ENCODE measurements around the gene PSD2. TPM values are rescaled to one million over a fixed set of nuclear protein-coding genes. Genes with fewer than 3 reads are reported as not detected.

Gene PSD2
- total and polyA plus RNA-seq, 2 donors from 2014 or later = 0.09 to 0.13 TPM

DNA sequence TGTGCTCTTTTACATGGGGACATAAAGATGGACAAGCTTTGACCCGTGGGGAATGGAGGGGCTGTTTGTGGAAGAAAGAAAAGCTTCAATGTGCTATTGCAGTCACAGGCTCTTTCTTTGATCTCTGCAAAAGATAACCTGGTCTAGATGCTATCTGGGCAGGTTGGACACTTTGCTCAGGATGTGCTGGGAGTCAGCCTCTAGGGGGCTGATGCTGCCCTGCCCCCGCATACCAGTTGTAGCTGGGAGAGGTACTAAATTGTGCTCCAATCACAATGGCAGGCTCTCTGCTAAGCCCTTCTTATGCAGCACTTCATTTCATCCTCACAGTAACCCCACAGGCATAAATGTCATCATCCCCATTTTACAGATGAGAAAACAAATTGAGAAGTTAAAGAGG is 67.2 kb downstream of the PSD2 start:
- Histone ChIP-seq H3K9me3 (ENCODE audit: control insufficient read depth in 2 of 3, insufficient read depth in 1 of 3, low read length in 3 of 3) (no peaks in the 10 kb centered on the region), H3K4me3 (ENCODE audit: low read length in 3 of 3) (no peak overlapping the region), H3K36me3 (ENCODE audit: control insufficient read depth in 2 of 3, insufficient read depth in 3 of 3, low read length in 3 of 3) (no peaks in the 10 kb centered on the region), H3K9ac (ENCODE audit: low read length in 3 of 3) (no peak overlapping the region), H3K27ac (ENCODE audit: low read depth in 2 of 2, low read length in 2 of 2) (no peak overlapping the region), H3K4me1 (ENCODE audit: control insufficient read depth in 2 of 3, insufficient read depth in 2 of 3, low read depth in 1 of 3, low read length in 3 of 3) (peaks cover 0 to 3% (median 0%) of the 10 kb centered on the region in 3 donors), H3K27me3 (ENCODE audit: control insufficient read depth, insufficient read depth, low read length) (no peaks in the 10 kb centered on the region)
- intact Hi-C loops (cut with DNase I) = no loop called here
- TF ChIP-seq, protein P1, sequence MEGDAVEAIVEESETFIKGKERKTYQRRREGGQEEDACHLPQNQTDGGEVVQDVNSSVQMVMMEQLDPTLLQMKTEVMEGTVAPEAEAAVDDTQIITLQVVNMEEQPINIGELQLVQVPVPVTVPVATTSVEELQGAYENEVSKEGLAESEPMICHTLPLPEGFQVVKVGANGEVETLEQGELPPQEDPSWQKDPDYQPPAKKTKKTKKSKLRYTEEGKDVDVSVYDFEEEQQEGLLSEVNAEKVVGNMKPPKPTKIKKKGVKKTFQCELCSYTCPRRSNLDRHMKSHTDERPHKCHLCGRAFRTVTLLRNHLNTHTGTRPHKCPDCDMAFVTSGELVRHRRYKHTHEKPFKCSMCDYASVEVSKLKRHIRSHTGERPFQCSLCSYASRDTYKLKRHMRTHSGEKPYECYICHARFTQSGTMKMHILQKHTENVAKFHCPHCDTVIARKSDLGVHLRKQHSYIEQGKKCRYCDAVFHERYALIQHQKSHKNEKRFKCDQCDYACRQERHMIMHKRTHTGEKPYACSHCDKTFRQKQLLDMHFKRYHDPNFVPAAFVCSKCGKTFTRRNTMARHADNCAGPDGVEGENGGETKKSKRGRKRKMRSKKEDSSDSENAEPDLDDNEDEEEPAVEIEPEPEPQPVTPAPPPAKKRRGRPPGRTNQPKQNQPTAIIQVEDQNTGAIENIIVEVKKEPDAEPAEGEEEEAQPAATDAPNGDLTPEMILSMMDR (IDR thresholded peaks at IDR 0.05; ENCODE audit: borderline replicate concordance, extremely low read depth, insufficient read depth) = no peak
- no peak for FAIRE-seq
- DNase-seq = peak in 1 of 5 donors; percentile 7

- Histone ChIP-seq H3K9ac (ENCODE audit: low read length in 3 of 3) (no peak overlapping the region), H3K4me3 (ENCODE audit: low read length in 3 of 3) (no peak overlapping the region), H3K4me1 (ENCODE audit: control insufficient read depth in 2 of 3, insufficient read depth in 2 of 3, low read depth in 1 of 3, low read length in 3 of 3) (peaks cover 0 to 3% (median 0%) of the 10 kb centered on the region in 3 donors), H3K36me3 (ENCODE audit: control insufficient read depth in 2 of 3, insufficient read depth in 3 of 3, low read length in 3 of 3) (no peaks in the 10 kb centered on the region), H3K9me3 (ENCODE audit: control insufficient read depth in 2 of 3, insufficient read depth in 1 of 3, low read length in 3 of 3) (no peaks in the 10 kb centered on the region), H3K27ac (ENCODE audit: low read depth in 2 of 2, low read length in 2 of 2) (no peak overlapping the region), H3K27me3 (ENCODE audit: control insufficient read depth, insufficient read depth, low read length) (no peaks in the 10 kb centered on the region)
- FAIRE-seq (no peak), DNase-seq (peak in 2 of 5 donors; percentile 61 to 92)
- intact Hi-C loops (cut with DNase I) = no loop called here
- TF ChIP-seq, protein P1 (IDR thresholded peaks at IDR 0.05; ENCODE audit: borderline replicate concordance, extremely low read depth, insufficient read depth) = no peak
Observed at GRCh38 chr5:139863361-139863760, 67.8 kb downstream of the PSD2 start.

- Histone ChIP-seq H3K9me3 (ENCODE audit: control insufficient read depth in 2 of 3, insufficient read depth in 1 of 3, low read length in 3 of 3) (no peaks in the 10 kb centered on the region), H3K9ac (ENCODE audit: low read length in 3 of 3) (no peak overlapping the region), H3K4me3 (ENCODE audit: low read length in 3 of 3) (no peak overlapping the region), H3K36me3 (ENCODE audit: control insufficient read depth in 2 of 3, insufficient read depth in 3 of 3, low read length in 3 of 3) (no peaks in the 10 kb centered on the region), H3K27ac (ENCODE audit: low read depth in 2 of 2, low read length in 2 of 2) (no peak overlapping the region), H3K27me3 (ENCODE audit: control insufficient read depth, insufficient read depth, low read length) (no peaks in the 10 kb centered on the region), H3K4me1 (ENCODE audit: control insufficient read depth in 2 of 3, insufficient read depth in 2 of 3, low read depth in 1 of 3, low read length in 3 of 3) (peaks cover 0 to 3% (median 0%) of the 10 kb centered on the region in 3 donors)
- peak; percentile 71 to 85 (median 77) for DNase-seq
- intact Hi-C loops (cut with DNase I) = no loop called here
- FAIRE-seq = no peak
- TF ChIP-seq, protein P1 (IDR thresholded peaks at IDR 0.05; ENCODE audit: borderline replicate concordance, extremely low read depth, insufficient read depth) = peak; percentile 95
Observed at GRCh38 chr5:139863855-139864558, 68.4 kb downstream of the PSD2 start.

Data from kidney (tissue), 14 donors.